IMR-90 (cell line): ENCODE results near the gene ATP5MK. TPM values are rescaled to one million over a fixed set of nuclear protein-coding genes. Genes with fewer than 3 reads are reported as not detected.

Experiments used
- ATAC-seq: fragments of 200-7000 bp; cut with Tn5 transposase; 2 replicates; pipeline ENCODE4 v1.9.1; 2020; ENCODE audit warnings: low read depth, mild to moderate bottlenecking, moderate library complexity
- BruUV-seq: library from RNA; stranded (reverse); fragments of 400-500 nt; replicated peaks from 2 replicates; lab custom pipeline; 2021; lab: Mats Ljungman, UMichigan
- CTCF ChIA-PET: fragments of 300-600 bp; formaldehyde crosslinking; extraction: SDS; loops from one replicate; lab custom pipeline; 2021; ENCODE audit warnings: antibody characterized with exemption; lab: Yijun Ruan, JAX
- POLR2A ChIA-PET: fragments of 300-600 bp; sonication (Branson Sonifier 250); formaldehyde crosslinking; loops from one replicate; lab custom pipeline; 2022; ENCODE audit warnings: antibody characterized with exemption; ENCODE audit not compliant: unreplicated experiment; lab: Charles Lee
- DNase-seq: peaks from one replicate; pipeline ENCODE4 v3.0.0; 2013
- H2AFZ ChIP-seq: replicated peaks from 2 replicates; pipeline ENCODE3; 2013; ENCODE audit warnings: low read length, mild to moderate bottlenecking; ENCODE audit not compliant: poor library complexity
- H2AK5ac ChIP-seq: 2 replicates; pipeline ENCODE4 v1.6.1; 2013; ENCODE audit warnings: low read depth, low read length, inconsistent platforms
- H2AK9ac ChIP-seq: replicated peaks from 2 replicates; pipeline ENCODE3; 2013; ENCODE audit warnings: mild to moderate bottlenecking, low read depth, low read length, moderate library complexity; ENCODE audit not compliant: poor library complexity
- H2BK120ac ChIP-seq: 2 replicates; pipeline ENCODE4 v1.6.1; 2013; ENCODE audit warnings: low read depth, low read length, inconsistent platforms
- H2BK15ac ChIP-seq: 3 replicates; pipeline ENCODE4 v1.6.1; 2013; ENCODE audit warnings: low read depth, low read length, inconsistent platforms
- H2BK20ac ChIP-seq: 2 replicates; pipeline ENCODE4 v1.6.1; 2013; ENCODE audit warnings: low read depth, mild to moderate bottlenecking, inconsistent platforms, low read length, moderate library complexity
- H2BK5ac ChIP-seq: 2 replicates; pipeline ENCODE4 v1.6.1; 2013; ENCODE audit warnings: mild to moderate bottlenecking, low read depth, low read length, inconsistent platforms; ENCODE audit not compliant: poor library complexity, severe bottlenecking
- H3K14ac ChIP-seq: replicated peaks from 2 replicates; pipeline ENCODE4 v1.6.1; 2013; ENCODE audit warnings: low read depth, low read length, inconsistent platforms
- H3K18ac ChIP-seq: 2 replicates; pipeline ENCODE4 v1.6.1; 2013; ENCODE audit warnings: low read depth, low read length, control low read depth
- H3K23ac ChIP-seq: 2 replicates; pipeline ENCODE4 v1.6.1; 2013; ENCODE audit warnings: low read depth, low read length, inconsistent platforms
- H3K27ac ChIP-seq: 2 replicates; pipeline ENCODE4 v1.5.1; 2013; ENCODE audit warnings: mild to moderate bottlenecking, control low read depth, low read length; ENCODE audit not compliant: insufficient read depth
- H3K27me3 ChIP-seq: 2 replicates; pipeline ENCODE4 v1.6.1; 2013; ENCODE audit warnings: low read length; ENCODE audit not compliant: control insufficient read depth, insufficient read depth
- H3K36me3 ChIP-seq: 2 replicates; pipeline ENCODE4 v1.6.1; 2013; ENCODE audit warnings: low read length, mixed read lengths; ENCODE audit not compliant: control insufficient read depth, insufficient read depth
- H3K4ac ChIP-seq: 2 replicates; pipeline ENCODE4 v1.6.1; 2013; ENCODE audit warnings: low read depth, low read length, inconsistent platforms
- H3K4me1 ChIP-seq: 2 replicates; pipeline ENCODE4 v1.6.1; 2013; ENCODE audit warnings: low read length, mixed read lengths; ENCODE audit not compliant: control insufficient read depth, insufficient read depth
- H3K4me2 ChIP-seq: 2 replicates; pipeline ENCODE4 v1.6.1; 2013; ENCODE audit warnings: low read depth, mild to moderate bottlenecking, control low read depth, low read length, moderate library complexity
- H3K4me3 ChIP-seq: 2 replicates; pipeline ENCODE4 v1.5.1; 2013; ENCODE audit warnings: low read depth, mild to moderate bottlenecking, control low read depth, low read length, moderate library complexity; ENCODE audit not compliant: insufficient read depth
- H3K56ac ChIP-seq: 2 replicates; pipeline ENCODE4 v1.6.1; 2013; ENCODE audit warnings: low read length, inconsistent platforms; ENCODE audit not compliant: insufficient read depth; ENCODE audit errors: extremely low read depth
- H3K79me1 ChIP-seq, 2 experiments: 2 replicates each; pipeline ENCODE4 v1.6.1; 2013; ENCODE audit warnings: low read length in 2 of 2, inconsistent platforms in 1 of 2, low read depth in 1 of 2
- H3K9ac ChIP-seq: 2 replicates; pipeline ENCODE4 v1.6.1; 2013; ENCODE audit warnings: low read depth, low read length, control low read depth
- H3K9me1 ChIP-seq: 2 replicates; pipeline ENCODE4 v1.6.1; 2013; ENCODE audit warnings: low read length, inconsistent platforms; ENCODE audit not compliant: insufficient read depth
- H3K9me3 ChIP-seq: 2 replicates; pipeline ENCODE4 v1.6.1; 2013; ENCODE audit warnings: low read length; ENCODE audit not compliant: control insufficient read depth, insufficient read depth
- H4K20me1 ChIP-seq: 2 replicates; pipeline ENCODE4 v1.6.1; 2013; ENCODE audit warnings: low read length, inconsistent platforms; ENCODE audit not compliant: insufficient read depth
- H4K5ac ChIP-seq: 2 replicates; pipeline ENCODE4 v1.6.1; 2013; ENCODE audit warnings: mild to moderate bottlenecking, low read depth, low read length, control low read depth
- H4K8ac ChIP-seq, 2 experiments: 2 replicates each; pipeline ENCODE4 v1.6.1; 2013; ENCODE audit warnings: low read depth in 2 of 2, low read length in 2 of 2, control low read depth in 1 of 2, inconsistent platforms in 1 of 2
- H4K91ac ChIP-seq: 2 replicates; pipeline ENCODE4 v1.6.1; 2013; ENCODE audit warnings: low read depth, low read length, inconsistent platforms; ENCODE audit not compliant: insufficient read depth
- CEBPB ChIP-seq: IDR thresholded peaks from 2 replicates; pipeline ENCODE4 v1.6.1; 2012; ENCODE audit warnings: low read depth, low read length, improper control_type of control experiment
- CHD1 ChIP-seq: IDR thresholded peaks from 2 replicates; pipeline ENCODE4 v1.6.1; 2012; ENCODE audit warnings: low read depth, low read length, improper control_type of control experiment
- MAFK ChIP-seq: IDR thresholded peaks from 2 replicates; pipeline ENCODE4 v1.6.1; 2012; ENCODE audit warnings: low read depth, low read length, improper control_type of control experiment
- MAZ ChIP-seq: IDR thresholded peaks from 2 replicates; pipeline ENCODE4 v1.6.1; 2012; ENCODE audit warnings: low read depth, mild to moderate bottlenecking, low read length, improper control_type of control experiment, moderate library complexity, borderline replicate concordance
- POLR2A ChIP-seq: IDR thresholded peaks from 2 replicates; pipeline ENCODE4 v1.6.1; 2012; ENCODE audit warnings: mild to moderate bottlenecking, low read depth, low read length
- RAD21 ChIP-seq: IDR thresholded peaks from 2 replicates; pipeline ENCODE4 v1.6.1; 2012; ENCODE audit warnings: low read length, improper control_type of control experiment
- RCOR1 ChIP-seq: IDR thresholded peaks from 2 replicates; pipeline ENCODE4 v1.6.1; 2012; ENCODE audit warnings: mild to moderate bottlenecking, low read length, improper control_type of control experiment; ENCODE audit not compliant: insufficient replicate concordance
- SMC3 ChIP-seq: fragments of 150-350 bp; IDR thresholded peaks from 2 replicates; pipeline ENCODE4 v1.6.1; 2016; ENCODE audit warnings: low read depth, mild to moderate bottlenecking, antibody characterized with exemption, low read length, moderate library complexity
- USF2 ChIP-seq: fragments of 150-350 bp; IDR thresholded peaks from 2 replicates; pipeline ENCODE4 v1.6.1; 2017; ENCODE audit warnings: mild to moderate bottlenecking, antibody characterized with exemption, low read length, low read depth
- WGBS, 2 experiments: methylation state at CpG; one replicate each; pipeline versions ENCODE4 v1.1.5 to v1.1.7; 2013; ENCODE audit warnings: missing lambda C conversion rate in 2 of 2; ENCODE audit not compliant: insufficient read length in 1 of 2; ENCODE audit errors: extremely low coverage in 2 of 2; 5-methylcytosine and 5-hydroxymethylcytosine counted together
- dilution Hi-C: fragments of 300-500 bp; cut with HindIII; formaldehyde crosslinking; loops from one replicate; pipeline ENCODE4 v1.14.3; 2018; ENCODE audit warnings: low sequenced_read_pairs; ENCODE audit not compliant: unreplicated experiment
- in situ Hi-C: fragments of 300-500 bp; cut with MboI; formaldehyde crosslinking; loops from 3 replicates; pipeline ENCODE4 v1.14.3; 2019; ENCODE audit warnings: low sequenced_read_pairs, inconsistent platforms, mixed read lengths
- intact Hi-C: fragments of 100-400 bp; cut with micrococcal nuclease; formaldehyde crosslinking; loops from 2 replicates; pipeline ENCODE4 v1.10.0; 2022
- polyA plus RNA-seq, 3 experiments: library from polyadenylated mRNA; depleted of rRNA; stranded (reverse); fragments of >200 nt; gene quantifications; 2 replicates each; pipeline ENCODE4 v1.2.3, GENCODE V29; 2012; ENCODE audit warnings: low replicate concordance in 1 of 3
- total RNA-seq: library from RNA; depleted of rRNA; stranded (reverse); fragments of >200 nt; gene quantifications from 2 replicates; pipeline ENCODE4 v1.2.3, GENCODE V29; 2012
- TF ChIP-seq, protein P1 (sequence below): fragments of 150-350 bp; IDR thresholded peaks from 2 replicates; pipeline ENCODE4 v1.6.1; 2016; ENCODE audit warnings: low read depth, mild to moderate bottlenecking, low read length, moderate library complexity, borderline replicate concordance

The ATP5MK gene
- total and polyA plus RNA-seq, 2 of the 4 experiments (the other 2 are of a cell fraction) = 73.4 to 101 TPM

- intact Hi-C loops = no loop called here
- Histone ChIP-seq H3K79me1 (peaks cover 8 to 32% of the 10 kb centered on the region in 2 experiments; a peak in 3 of 4 replicates), H3K9ac (no peak overlapping the region), H4K20me1 (no peaks in the 10 kb centered on the region), H2AFZ (no peak overlapping the region), H3K18ac (no peak overlapping the region), H2BK20ac (no peak overlapping the region), H3K14ac (no peak overlapping the region), H3K27ac (no peak overlapping the region), H2BK15ac (no peak overlapping the region), H2AK9ac (no peak overlapping the region), H2BK5ac (no peak overlapping the region), H3K56ac (no peak overlapping the region), H3K4me1 (no peaks in the 10 kb centered on the region), H4K91ac (no peak overlapping the region), H3K9me3 (no peaks in the 10 kb centered on the region), H3K36me3 (peaks cover 10% of the 10 kb centered on the region), H3K27me3 (no peaks in the 10 kb centered on the region), H2BK120ac (no peak overlapping the region), H4K5ac (no peak overlapping the region), H3K4ac (no peak overlapping the region), H3K23ac (no peak overlapping the region), H3K4me3 (no peak overlapping the region), H3K4me2 (no peak overlapping the region), H3K9me1 (no peaks in the 10 kb centered on the region; the same call in 1 of the 2 replicates), H2AK5ac (no peak overlapping the region), H4K8ac (no peak overlapping the region)
- ChIA-PET CTCF (no interaction called here), POLR2A (no interaction called here)
- no CpG with 5 or more reads among the region's 3 CpGs for WGBS, 2 experiments
- dilution Hi-C loops = no loop called here
- DNase-seq = no peak
- ATAC-seq = no peak
- in situ Hi-C loops = no loop called here
- TF ChIP-seq POLR2A = no peak
- TF ChIP-seq CEBPB = no peak
- no peak for TF ChIP-seq USF2
- TF ChIP-seq CHD1 = no peak
- TF ChIP-seq MAZ = no peak
- no peak for TF ChIP-seq MAFK
- no peak for TF ChIP-seq SMC3
- TF ChIP-seq RCOR1 = no peak
- TF ChIP-seq, protein P1, sequence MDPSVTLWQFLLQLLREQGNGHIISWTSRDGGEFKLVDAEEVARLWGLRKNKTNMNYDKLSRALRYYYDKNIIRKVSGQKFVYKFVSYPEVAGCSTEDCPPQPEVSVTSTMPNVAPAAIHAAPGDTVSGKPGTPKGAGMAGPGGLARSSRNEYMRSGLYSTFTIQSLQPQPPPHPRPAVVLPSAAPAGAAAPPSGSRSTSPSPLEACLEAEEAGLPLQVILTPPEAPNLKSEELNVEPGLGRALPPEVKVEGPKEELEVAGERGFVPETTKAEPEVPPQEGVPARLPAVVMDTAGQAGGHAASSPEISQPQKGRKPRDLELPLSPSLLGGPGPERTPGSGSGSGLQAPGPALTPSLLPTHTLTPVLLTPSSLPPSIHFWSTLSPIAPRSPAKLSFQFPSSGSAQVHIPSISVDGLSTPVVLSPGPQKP = no peak
- no peak for TF ChIP-seq RAD21
- BruUV-seq = no TSS peak
Measured at GRCh38 chr10:103373544-103373943, 22.7 kb downstream of the ATP5MK start.
